DND-41 (cell line): ENCODE measurements around the gene DBX2.

Experiments
- ATAC-seq: fragments of 200-7000 bp; cut with Tn5 transposase; 3 replicates; pipeline ENCODE4 v1.9.1; 2021; ENCODE audit warnings: low read depth; ENCODE audit not compliant: insufficient read depth
- DNase-seq: peaks from one replicate; pipeline ENCODE4 v3.0.0-alpha.2; 2020
- H2AFZ ChIP-seq: 2 replicates; pipeline ENCODE4 v1.6.0; 2012; ENCODE audit warnings: low read depth, low read length
- H3K27ac ChIP-seq: 2 replicates; pipeline ENCODE4 v1.5.1; 2012; ENCODE audit warnings: low read length, inconsistent platforms
- H3K27me3 ChIP-seq: fragments of 200-600 bp; sonication (generic); 2 replicates; pipeline ENCODE4 v1.6.0; 2012; ENCODE audit warnings: low read length, mild to moderate bottlenecking, inconsistent platforms; ENCODE audit not compliant: insufficient read depth, poor library complexity
- H3K36me3 ChIP-seq: 2 replicates; pipeline ENCODE4 v1.5.1; 2012; ENCODE audit warnings: low read length, inconsistent platforms; ENCODE audit not compliant: insufficient read depth
- H3K4me1 ChIP-seq: 2 replicates; pipeline ENCODE4 v1.5.1; 2012; ENCODE audit warnings: mild to moderate bottlenecking, low read length; ENCODE audit not compliant: insufficient read depth
- H3K4me2 ChIP-seq: 2 replicates; pipeline ENCODE4 v1.6.0; 2012; ENCODE audit warnings: mild to moderate bottlenecking, moderate library complexity, low read length, inconsistent platforms; ENCODE audit not compliant: insufficient read depth
- H3K4me3 ChIP-seq, 2 experiments: fragments of 200-600 bp in 1 of 2; shearing (Covaris generic) in 1 of 2; 2 replicates each; pipeline ENCODE4 v1.5.1; 2012 to 2016; ENCODE audit warnings: inconsistent platforms in 2 of 2, low read length in 2 of 2, mild to moderate bottlenecking in 2 of 2, low read depth in 1 of 2, moderate library complexity in 1 of 2
- H3K79me2 ChIP-seq: 2 replicates; pipeline ENCODE4 v1.6.0; 2012; ENCODE audit warnings: low read length, inconsistent platforms; ENCODE audit not compliant: insufficient read depth
- H3K9ac ChIP-seq: 2 replicates; pipeline ENCODE4 v1.6.0; 2012; ENCODE audit warnings: low read depth, mild to moderate bottlenecking, inconsistent platforms, low read length, moderate library complexity
- H3K9me3 ChIP-seq: 2 replicates; pipeline ENCODE4 v1.5.1; 2012; ENCODE audit warnings: low read length, moderate library complexity, mild to moderate bottlenecking, inconsistent platforms; ENCODE audit not compliant: insufficient read depth, severe bottlenecking
- H4K20me1 ChIP-seq: 2 replicates; pipeline ENCODE4 v1.6.0; 2012; ENCODE audit warnings: low read length; ENCODE audit not compliant: insufficient read depth
- CTCF ChIP-seq: IDR thresholded peaks from 2 replicates; pipeline ENCODE4 v1.5.1; 2012; ENCODE audit warnings: borderline replicate concordance, low read length, moderate library complexity, mild to moderate bottlenecking; ENCODE audit not compliant: poor library complexity, severe bottlenecking; ENCODE audit errors: extremely low read depth
- EZH2 ChIP-seq: IDR thresholded peaks from 3 replicates; pipeline ENCODE4 v1.6.1; 2012; ENCODE audit warnings: borderline replicate concordance, low read depth, mild to moderate bottlenecking, moderate library complexity, low read length, inconsistent platforms; ENCODE audit not compliant: severe bottlenecking

DBX2 gene

GRCh38 chr12:45040977-45041376 is 9.9 kb downstream of the DBX2 start:
- Histone ChIP-seq H3K4me1 (no peaks in the 10 kb centered on the region), H4K20me1 (no peaks in the 10 kb centered on the region), H3K27ac (no peak overlapping the region), H2AFZ (no peak overlapping the region), H3K4me3 (no peak overlapping the region), H3K9me3 (no peaks in the 10 kb centered on the region), H3K4me2 (no peak overlapping the region), H3K9ac (no peak overlapping the region), H3K79me2 (no peaks in the 10 kb centered on the region), H3K27me3 (no peaks in the 10 kb centered on the region), H3K36me3 (no peaks in the 10 kb centered on the region)
- no peak for DNase-seq
- ATAC-seq = no peak
- TF ChIP-seq CTCF = no peak
- no peak for TF ChIP-seq EZH2

GRCh38 chr12:45039757-45040156 is 11.1 kb downstream of the DBX2 start:
- Histone ChIP-seq H4K20me1 (no peaks in the 10 kb centered on the region), H3K4me3 (no peak overlapping the region), H3K9me3 (no peaks in the 10 kb centered on the region), H3K36me3 (no peaks in the 10 kb centered on the region), H2AFZ (no peak overlapping the region), H3K9ac (no peak overlapping the region), H3K27ac (no peak overlapping the region), H3K4me2 (no peak overlapping the region), H3K4me1 (no peaks in the 10 kb centered on the region), H3K27me3 (no peaks in the 10 kb centered on the region), H3K79me2 (no peaks in the 10 kb centered on the region)
- ATAC-seq (no peak), DNase-seq (no peak)
- TF ChIP-seq EZH2 (no peak), CTCF (no peak)

- Histone ChIP-seq H3K4me3 (no peak overlapping the region), H3K36me3 (no peaks in the 10 kb centered on the region), H4K20me1 (no peaks in the 10 kb centered on the region), H3K27ac (no peak overlapping the region), H2AFZ (no peak overlapping the region), H3K79me2 (no peaks in the 10 kb centered on the region), H3K9ac (no peak overlapping the region), H3K4me2 (no peak overlapping the region), H3K27me3 (no peaks in the 10 kb centered on the region), H3K4me1 (no peaks in the 10 kb centered on the region), H3K9me3 (no peaks in the 10 kb centered on the region)
- DNase-seq = no peak
- TF ChIP-seq CTCF (no peak), EZH2 (no peak)
- ATAC-seq = no peak
These were observed 16.0 kb downstream of the DBX2 start for GRCh38 chr12:45034861-45035265.

GRCh38 chr12:45017916-45018315 is 33.0 kb downstream of the DBX2 start:
- Histone ChIP-seq H3K4me2 (no peak overlapping the region), H3K27ac (no peak overlapping the region), H3K36me3 (no peaks in the 10 kb centered on the region), H3K9ac (no peak overlapping the region), H3K79me2 (no peaks in the 10 kb centered on the region), H4K20me1 (no peaks in the 10 kb centered on the region), H3K9me3 (no peaks in the 10 kb centered on the region), H3K27me3 (no peaks in the 10 kb centered on the region), H3K4me3 (no peak overlapping the region), H3K4me1 (no peaks in the 10 kb centered on the region), H2AFZ (no peak overlapping the region)
- DNase-seq = no peak
- no peak for TF ChIP-seq CTCF
- no peak for ATAC-seq
